ENCODE measurements around the gene RAB9A. TPM values are rescaled to one million over a fixed set of nuclear protein-coding genes. Genes with fewer than 3 reads are reported as not detected.

Gene RAB9A
- total RNA-seq, 1 experiment from 2014 or later: 41.4 TPM

DNA sequence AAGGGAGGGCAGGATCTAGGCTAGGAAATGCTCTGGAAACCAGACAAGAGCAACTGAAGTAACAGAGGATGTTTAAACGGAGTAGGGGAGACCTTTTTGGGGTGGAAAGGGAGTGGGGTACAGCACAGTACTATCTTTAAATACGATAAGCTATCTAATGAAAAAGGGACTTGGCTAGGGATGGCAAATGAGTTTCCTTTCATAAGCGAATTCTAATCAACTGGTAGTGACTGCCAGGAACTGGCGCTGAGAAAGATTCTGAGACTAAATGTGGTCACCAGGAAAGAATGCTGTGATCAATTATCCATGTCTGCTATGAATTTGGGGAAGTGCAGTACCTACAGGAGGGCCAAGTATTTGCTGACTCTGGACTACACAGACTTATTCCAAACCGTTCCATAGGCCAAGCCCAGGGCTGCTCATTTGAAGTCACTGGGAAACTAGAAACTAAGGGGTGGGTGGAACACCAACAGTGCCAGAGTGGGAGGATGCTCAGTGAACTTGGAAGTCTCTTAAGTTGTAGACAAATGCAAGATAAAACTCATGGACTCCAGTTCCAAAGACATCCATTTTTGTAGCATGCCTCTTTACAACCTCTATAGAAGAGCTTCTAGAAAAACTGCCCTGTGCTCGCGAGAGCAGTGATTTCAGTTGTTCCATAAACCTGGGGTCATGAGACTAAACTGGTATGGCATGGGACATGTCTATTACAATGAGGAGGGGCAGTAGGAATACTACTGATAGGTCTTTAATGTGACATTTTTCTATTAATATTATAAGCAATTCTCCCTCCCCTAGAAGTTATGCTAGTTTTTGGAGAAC, 43.5 kb downstream of the RAB9A start:
- no peak for DNase-seq
- TF ChIP-seq, protein P1, sequence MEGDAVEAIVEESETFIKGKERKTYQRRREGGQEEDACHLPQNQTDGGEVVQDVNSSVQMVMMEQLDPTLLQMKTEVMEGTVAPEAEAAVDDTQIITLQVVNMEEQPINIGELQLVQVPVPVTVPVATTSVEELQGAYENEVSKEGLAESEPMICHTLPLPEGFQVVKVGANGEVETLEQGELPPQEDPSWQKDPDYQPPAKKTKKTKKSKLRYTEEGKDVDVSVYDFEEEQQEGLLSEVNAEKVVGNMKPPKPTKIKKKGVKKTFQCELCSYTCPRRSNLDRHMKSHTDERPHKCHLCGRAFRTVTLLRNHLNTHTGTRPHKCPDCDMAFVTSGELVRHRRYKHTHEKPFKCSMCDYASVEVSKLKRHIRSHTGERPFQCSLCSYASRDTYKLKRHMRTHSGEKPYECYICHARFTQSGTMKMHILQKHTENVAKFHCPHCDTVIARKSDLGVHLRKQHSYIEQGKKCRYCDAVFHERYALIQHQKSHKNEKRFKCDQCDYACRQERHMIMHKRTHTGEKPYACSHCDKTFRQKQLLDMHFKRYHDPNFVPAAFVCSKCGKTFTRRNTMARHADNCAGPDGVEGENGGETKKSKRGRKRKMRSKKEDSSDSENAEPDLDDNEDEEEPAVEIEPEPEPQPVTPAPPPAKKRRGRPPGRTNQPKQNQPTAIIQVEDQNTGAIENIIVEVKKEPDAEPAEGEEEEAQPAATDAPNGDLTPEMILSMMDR (IDR thresholded peaks at IDR 0.05; ENCODE audit: unreplicated experiment): no peak
- peaks cover 26% of the 10 kb centered on the region for H3K4me1 Mint-ChIP-seq (ENCODE audit: low read depth, unreplicated experiment)
- H3K27me3 Mint-ChIP-seq (ENCODE audit: unreplicated experiment): no peaks in the 10 kb centered on the region
- no peaks in the 10 kb centered on the region for H3K9me3 Mint-ChIP-seq (ENCODE audit: low read depth, unreplicated experiment)
- BruUV-seq (replicated peaks): no TSS peak
- intact Hi-C loops (cut with micrococcal nuclease; ENCODE audit: unreplicated experiment): loop anchor here (5.0 kb wide), 1 partner anchor 40 kb away; no protein-coding TSS in a partner anchor
- CTCF ChIA-PET: interaction anchor here (0.6 to 1.1 kb wide), 2 partner anchors 10 to 650 kb away, joined by 3 to 5 read pairs; no protein-coding TSS in a partner anchor
- H3K27ac Mint-ChIP-seq (ENCODE audit: unreplicated experiment): peak overlapping the region; percentile 72
- peaks cover 29% of the 10 kb centered on the region for H3K36me3 Mint-ChIP-seq (ENCODE audit: insufficient read depth, unreplicated experiment)
- H3K4me3 Mint-ChIP-seq (ENCODE audit: low read depth, unreplicated experiment): peak overlapping the region; percentile 49

DNA sequence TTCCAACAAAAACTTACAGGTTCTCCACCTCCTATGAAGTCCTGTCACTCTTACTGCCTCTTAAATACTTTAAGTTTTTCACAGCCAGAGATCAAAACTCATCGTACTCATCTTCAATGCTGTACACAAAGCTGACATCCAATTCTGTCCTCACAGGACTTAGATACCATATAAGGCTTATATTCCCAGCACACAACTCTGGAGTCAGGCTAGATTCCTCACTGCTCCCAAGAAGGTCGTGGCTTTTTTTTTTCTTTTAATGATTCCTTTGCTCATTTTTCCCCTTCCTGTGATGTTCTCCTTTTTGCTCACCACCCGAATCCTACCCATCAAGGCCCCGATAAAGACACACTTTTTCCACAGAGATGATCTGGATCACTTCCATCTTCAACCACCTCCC, 44.6 kb downstream of the RAB9A start:
- TF ChIP-seq, protein P1 (IDR thresholded peaks at IDR 0.05; ENCODE audit: unreplicated experiment): no peak
- Mint-ChIP-seq H3K4me1 (ENCODE audit: low read depth, unreplicated experiment) (peaks cover 26% of the 10 kb centered on the region), H3K27ac (ENCODE audit: unreplicated experiment) (peak overlapping the region; percentile 100), H3K9me3 (ENCODE audit: low read depth, unreplicated experiment) (no peaks in the 10 kb centered on the region), H3K4me3 (ENCODE audit: low read depth, unreplicated experiment) (peak overlapping the region; percentile 98), H3K36me3 (ENCODE audit: insufficient read depth, unreplicated experiment) (peaks cover 29% of the 10 kb centered on the region), H3K27me3 (ENCODE audit: unreplicated experiment) (no peaks in the 10 kb centered on the region)
- intact Hi-C loops (cut with micrococcal nuclease; ENCODE audit: unreplicated experiment): loop anchor here (5.0 kb wide), 1 partner anchor 41 kb away; no protein-coding TSS in a partner anchor
- CTCF ChIA-PET: interaction anchor here (1.4 kb wide), 1 partner anchor 64 kb away, joined by 4 read pairs; no protein-coding TSS in a partner anchor
- no TSS peak for BruUV-seq (replicated peaks)
- no peak for DNase-seq

DNA sequence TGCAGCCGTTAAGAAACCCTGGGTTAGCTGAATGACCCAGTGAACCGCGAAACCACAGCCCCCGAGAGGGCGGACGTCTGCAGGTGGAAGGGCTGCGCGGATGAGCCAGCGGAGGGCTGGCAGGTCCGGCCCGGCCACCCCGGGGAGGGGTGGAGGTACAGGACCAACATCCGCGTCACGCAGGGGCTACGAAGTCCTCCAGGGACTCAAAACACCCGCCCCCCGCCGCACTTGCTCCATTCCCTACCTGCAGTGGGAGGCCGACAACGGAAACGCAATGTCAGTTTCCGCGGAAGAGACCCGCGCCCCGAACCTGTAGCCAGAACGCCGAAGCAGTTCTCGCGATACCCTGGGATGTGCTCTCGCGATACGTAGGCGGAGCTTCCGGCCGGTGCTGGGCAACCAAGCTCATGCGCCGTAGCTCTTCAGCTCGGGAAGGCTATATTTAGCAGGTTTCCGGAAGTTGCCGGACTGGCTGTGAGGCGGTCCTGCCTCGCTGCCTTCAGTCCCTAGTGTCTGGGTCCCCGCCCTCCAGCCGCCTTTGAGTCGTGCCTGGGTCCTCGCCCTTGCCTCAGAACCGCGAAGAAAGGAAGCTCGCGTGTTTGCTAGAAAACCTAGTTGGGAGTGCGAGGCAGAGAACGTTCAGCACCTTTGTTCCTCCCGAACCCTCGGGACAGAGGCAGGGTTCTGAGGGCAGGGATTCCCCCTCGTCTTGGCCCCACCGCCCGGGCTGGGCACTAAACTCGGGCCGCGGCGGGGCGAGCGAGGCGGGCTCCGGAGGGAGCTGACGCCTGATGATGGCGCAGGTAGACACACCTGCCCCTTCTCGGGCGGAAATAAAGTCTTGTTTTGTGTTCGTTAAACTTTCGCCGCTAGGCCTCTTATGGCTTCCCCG, 45.6 kb downstream of the RAB9A start, which contains the start of the genes OFD1 and TRAPPC2:
Gene OFD1 (plus strand): TSS at position 471 of the 895 bp plus-strand sequence. CDS start 324 bp downstream, at position 795.
Gene TRAPPC2 (minus strand): TSS at position 343 of the 895 bp plus-strand sequence. CDS start 14,657 bp downstream, outside the sequence.
- BruUV-seq (replicated peaks): no TSS peak
- TF ChIP-seq, protein P1 (IDR thresholded peaks at IDR 0.05; ENCODE audit: unreplicated experiment): no peak
- Mint-ChIP-seq H3K4me3 (ENCODE audit: low read depth, unreplicated experiment) (peak within 1 kb of the TSS; percentile 98), H3K9me3 (ENCODE audit: low read depth, unreplicated experiment) (no peaks in the 10 kb centered on the region), H3K36me3 (ENCODE audit: insufficient read depth, unreplicated experiment) (peaks cover 29% of the 10 kb centered on the region), H3K27ac (ENCODE audit: unreplicated experiment) (peak within 1 kb of the TSS; percentile 100), H3K27me3 (ENCODE audit: unreplicated experiment) (no peaks in the 10 kb centered on the region), H3K4me1 (ENCODE audit: low read depth, unreplicated experiment) (peaks cover 26% of the 10 kb centered on the region)
- CTCF ChIA-PET: interaction anchor here (0.5 to 1.4 kb wide), 6 partner anchors 12 to 227 kb away, joined by 3 to 8 read pairs (median 4); no protein-coding TSS in a partner anchor
- intact Hi-C loops (cut with micrococcal nuclease; ENCODE audit: unreplicated experiment): loop anchor here (5.0 kb wide), 1 partner anchor 42 kb away; no protein-coding TSS in a partner anchor
- peak; percentile 90 for DNase-seq

DNA sequence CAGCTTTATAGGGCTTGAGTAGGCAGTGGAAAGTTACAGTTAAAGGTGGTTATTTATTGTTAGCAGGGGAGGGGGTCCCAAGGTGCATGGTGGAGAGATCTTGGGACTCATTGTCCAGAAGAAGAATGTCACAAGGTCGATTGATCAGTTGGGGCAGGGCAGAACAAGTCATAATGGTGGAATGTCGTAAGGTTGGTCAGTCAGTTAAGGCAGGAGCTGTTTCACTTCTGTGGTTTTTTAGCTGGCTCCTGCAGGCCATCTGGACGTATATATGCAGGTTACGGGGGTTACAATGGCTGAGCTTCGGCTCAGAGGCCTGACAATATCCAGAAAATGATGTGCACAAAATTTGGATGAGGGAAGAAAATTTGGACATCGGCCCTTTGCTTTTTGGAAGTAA, 52.8 kb downstream of the RAB9A start:
- Mint-ChIP-seq H3K9me3 (ENCODE audit: low read depth, unreplicated experiment) (no peaks in the 10 kb centered on the region), H3K27me3 (ENCODE audit: unreplicated experiment) (no peaks in the 10 kb centered on the region), H3K4me3 (ENCODE audit: low read depth, unreplicated experiment) (peak overlapping the region; percentile 59), H3K36me3 (ENCODE audit: insufficient read depth, unreplicated experiment) (peaks cover 38% of the 10 kb centered on the region), H3K27ac (ENCODE audit: unreplicated experiment) (peak overlapping the region; percentile 89), H3K4me1 (ENCODE audit: low read depth, unreplicated experiment) (peaks cover 17% of the 10 kb centered on the region)
- TF ChIP-seq, protein P1 (IDR thresholded peaks at IDR 0.05; ENCODE audit: unreplicated experiment): no peak
- peak; percentile 11 for DNase-seq
- CTCF ChIA-PET: interaction anchor here (0.9 kb wide), 1 partner anchor 287 kb away, joined by 3 read pairs; no protein-coding TSS in a partner anchor
- BruUV-seq (replicated peaks): no TSS peak
- intact Hi-C loops (cut with micrococcal nuclease; ENCODE audit: unreplicated experiment): no loop called here

Data from Calu3 (cell line).